GM18907 (cell line): ENCODE data around the gene TGFBR1.

ENCODE experiments used
- ATAC-seq: cut with Tn5 transposase; IDR thresholded peaks from one replicate; pipeline ENCODE4 v1.9.1; 2021; ENCODE audit warnings: mild to moderate bottlenecking, moderate library complexity; ENCODE audit not compliant: unreplicated experiment

Gene TGFBR1

DNA sequence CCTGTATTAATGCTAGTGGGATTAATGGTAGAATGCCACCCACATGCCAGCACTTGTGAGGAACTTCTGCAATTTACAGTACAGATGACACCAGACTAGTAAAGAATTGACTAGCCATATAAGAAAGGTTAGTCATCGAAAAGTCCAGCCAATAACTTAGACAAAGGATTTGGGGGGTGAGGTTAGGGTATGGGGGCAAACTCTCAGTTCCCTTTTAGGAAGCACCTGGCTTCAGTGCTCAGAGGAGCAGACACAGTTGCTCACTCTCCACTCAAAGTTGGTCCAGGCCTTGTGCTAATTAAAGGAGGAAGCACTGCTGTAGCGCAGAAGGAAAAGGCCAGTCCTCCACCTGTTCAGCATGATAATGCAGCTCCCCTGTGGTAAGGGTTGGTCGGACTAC, 25.2 kb downstream of the TGFBR1 start:
- peak; percentile 74 for ATAC-seq

DNA sequence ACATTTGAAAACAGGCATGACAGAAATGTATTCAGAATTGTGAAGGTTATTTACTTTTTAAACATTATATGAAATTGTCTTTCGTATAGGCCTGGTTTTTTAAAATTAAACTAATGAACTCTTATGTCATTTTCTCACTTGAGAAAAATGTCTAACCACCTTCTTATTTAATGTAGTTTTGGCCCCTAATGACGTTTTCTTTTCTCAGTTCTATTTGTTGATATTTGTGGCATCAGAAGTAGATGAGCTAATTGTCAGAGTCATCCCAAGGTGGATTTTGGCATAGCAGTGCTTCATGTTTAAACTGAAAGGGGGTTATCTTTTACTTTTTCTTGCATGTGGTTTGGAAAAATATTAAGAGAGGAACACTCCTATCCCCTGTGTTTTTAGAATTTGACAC, 28.2 kb downstream of the TGFBR1 start:
- no peak for ATAC-seq

DNA sequence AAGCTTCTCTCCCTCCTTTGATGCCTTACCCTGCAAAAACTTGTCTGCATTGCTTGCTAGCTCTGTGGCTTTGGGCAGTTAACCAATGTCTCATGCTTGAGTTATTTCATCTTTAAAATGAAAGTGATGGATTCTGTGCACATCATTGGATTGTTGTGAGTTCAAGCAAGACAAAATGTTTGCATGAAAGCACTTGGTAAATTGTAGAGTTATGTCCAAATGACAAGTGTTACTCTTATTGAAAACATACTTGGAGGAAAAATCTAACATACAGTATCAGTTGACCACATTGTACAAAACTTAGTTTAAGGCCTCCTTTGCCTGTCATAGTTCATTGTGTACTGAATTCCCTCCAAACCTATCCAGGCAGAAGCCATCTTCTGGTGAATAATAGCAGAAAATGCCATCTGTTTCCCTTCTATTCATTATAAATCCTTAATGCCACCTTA, 30.0 kb downstream of the TGFBR1 start:
- no peak for ATAC-seq

DNA sequence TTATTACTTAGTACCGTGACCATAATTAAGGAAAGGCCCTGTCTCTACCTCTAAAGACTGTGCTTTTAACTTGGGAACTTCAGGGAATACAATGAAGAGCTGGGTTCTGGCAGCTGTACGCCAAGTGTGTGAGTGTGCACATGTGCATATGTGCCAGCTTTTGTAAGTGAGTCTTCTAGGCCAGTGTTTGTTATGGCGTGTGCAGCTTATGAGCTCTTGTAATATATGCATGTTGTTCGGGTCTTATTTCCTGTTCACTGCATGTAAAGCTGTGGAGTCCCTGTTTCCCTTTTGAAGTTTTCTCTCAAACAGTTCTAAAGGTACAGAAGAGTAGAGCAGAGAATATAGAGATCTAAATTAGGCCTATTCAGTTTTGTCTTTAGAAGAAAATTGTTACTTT, 30.5 kb downstream of the TGFBR1 start:
- no peak for ATAC-seq

DNA sequence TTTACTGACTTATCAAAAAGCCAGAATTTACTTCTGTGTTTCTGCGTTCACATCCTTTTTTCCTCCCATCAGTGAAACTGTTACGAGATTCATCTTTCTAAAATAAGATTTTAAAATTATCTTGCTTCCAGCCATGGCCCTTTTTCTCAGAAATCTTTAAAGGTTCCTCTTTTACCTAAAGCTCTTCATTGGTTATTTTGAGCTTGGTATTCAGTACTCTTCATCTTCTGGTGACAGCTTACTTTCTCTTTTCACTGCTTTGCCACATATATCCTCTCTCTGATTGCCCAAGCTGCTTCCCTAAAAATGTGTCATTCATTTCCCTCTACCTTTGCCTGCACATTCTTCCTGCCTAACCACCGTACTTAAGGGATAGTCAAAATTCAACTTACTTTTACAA, 32.3 kb downstream of the TGFBR1 start:
- ATAC-seq = no peak

DNA sequence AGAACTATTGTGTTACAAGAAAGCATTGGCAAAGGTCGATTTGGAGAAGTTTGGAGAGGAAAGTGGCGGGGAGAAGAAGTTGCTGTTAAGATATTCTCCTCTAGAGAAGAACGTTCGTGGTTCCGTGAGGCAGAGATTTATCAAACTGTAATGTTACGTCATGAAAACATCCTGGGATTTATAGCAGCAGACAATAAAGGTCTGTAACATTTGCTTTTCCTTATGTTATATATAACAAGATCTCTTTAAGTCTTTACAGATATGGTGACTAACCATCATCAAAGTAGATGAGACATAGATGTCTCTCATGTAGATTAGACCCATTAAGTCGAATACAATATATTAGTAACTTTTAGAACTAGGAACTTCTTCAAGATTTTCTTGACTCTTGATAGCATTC, 33.0 kb downstream of the TGFBR1 start:
- no peak for ATAC-seq

DNA sequence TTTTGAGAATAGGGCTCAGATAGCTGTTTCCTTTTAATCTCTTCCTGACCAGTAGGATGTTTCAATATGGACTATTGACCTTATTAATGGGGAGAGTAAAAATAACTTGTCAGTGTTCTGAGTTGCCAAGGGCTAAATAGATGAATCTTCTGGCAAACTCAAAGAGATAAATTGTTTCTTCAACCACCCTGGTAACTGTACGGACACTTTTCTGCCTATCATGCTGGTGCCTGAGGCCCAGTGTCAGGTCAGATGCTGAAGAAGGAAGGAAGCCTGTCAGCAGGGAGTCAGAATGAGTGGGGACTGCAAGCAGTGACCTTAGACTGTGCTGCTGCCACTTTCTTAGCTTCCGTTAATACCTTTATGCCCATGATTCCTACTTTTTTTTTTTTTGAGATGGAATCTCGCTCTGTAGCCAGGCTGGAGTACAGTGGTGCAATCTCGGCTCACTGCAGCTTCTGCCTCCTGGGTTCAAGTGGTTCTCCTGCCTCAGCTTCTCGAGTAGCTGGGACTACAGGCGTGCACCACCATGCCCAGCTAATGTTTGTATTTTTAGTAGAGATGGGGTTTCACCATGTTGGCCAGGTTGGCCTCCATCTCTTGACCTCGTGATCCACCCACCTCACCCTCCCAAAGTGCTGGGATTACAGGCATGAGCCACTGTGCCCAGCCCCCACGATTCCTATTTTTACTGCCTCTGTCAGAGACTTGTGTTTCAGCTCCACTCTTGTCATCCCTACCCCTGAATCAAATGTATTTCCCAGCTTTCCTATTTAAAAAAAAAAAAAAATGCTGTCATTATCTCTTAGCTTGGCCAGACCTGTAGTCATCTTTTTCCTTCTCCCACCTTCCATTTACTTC, 33.7 kb downstream of the TGFBR1 start:
- no peak for ATAC-seq

DNA sequence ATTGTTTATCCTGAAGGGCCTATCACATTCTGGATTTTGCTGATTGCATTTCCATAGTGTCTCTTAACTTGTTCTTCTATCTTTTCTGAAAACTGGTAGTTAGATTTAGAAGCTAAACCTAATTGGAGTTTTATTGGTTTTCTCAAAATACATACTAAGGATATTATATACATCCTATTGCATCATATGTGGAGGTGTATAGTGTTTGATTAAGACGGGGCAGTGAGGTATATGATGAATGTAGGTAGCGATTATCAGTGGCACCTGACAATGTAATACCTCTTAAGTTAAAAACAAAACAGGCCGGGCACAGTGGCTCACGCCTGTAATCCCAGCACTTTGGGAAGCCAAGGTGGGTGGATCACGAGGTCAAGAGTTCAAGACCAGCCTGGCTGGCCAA, 35.0 kb downstream of the TGFBR1 start:
- ATAC-seq = no peak

DNA sequence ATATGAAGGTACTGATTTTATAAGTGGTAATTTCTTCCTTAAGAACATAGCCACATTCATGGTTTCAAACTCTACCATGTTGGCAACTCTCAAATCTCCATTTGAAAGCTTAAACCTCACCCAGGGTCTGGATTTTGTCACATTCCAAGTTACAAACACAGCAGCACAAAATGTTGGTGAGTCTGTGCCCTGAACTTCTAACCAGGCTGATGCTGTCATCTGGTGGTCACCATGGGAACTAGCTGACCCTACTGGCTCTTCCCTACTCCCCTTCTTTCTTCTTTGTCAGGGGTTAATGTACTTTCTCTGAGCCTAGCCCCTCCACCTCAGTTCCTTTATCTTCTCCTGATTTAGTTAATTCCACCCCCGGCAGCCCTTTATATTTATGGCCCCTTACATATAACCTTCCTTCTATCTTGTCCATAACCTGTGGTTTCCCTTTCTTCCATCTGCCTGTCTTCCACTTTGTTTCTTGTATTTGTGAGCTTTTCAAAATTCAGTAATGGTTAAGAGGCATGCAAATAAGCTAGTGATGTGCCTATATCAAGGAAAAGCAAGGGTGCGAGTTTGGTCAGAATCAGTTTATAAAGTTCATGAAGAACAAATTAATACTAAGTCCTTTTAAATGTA, 35.9 kb downstream of the TGFBR1 start:
- ATAC-seq = peak; percentile 58

DNA sequence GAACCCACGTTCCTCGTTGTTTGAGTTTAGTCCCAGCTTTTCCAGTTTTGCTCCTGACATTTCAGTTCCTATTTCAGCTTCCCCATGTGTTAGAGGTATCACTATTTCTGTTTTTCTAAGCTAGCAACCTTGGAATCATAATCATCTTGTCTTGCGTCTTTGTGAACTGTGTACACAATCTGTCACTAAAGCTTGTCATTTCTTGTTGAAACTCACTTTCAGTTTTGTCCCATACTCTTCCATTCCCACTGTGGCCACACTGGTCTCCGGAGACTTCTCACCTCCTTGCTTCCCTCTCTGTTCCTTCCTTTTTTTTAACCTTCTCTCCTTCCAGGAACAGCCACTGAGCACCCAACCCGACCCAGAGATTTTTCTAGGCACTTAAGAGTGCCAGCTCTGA, 36.9 kb downstream of the TGFBR1 start:
- no peak for ATAC-seq

DNA sequence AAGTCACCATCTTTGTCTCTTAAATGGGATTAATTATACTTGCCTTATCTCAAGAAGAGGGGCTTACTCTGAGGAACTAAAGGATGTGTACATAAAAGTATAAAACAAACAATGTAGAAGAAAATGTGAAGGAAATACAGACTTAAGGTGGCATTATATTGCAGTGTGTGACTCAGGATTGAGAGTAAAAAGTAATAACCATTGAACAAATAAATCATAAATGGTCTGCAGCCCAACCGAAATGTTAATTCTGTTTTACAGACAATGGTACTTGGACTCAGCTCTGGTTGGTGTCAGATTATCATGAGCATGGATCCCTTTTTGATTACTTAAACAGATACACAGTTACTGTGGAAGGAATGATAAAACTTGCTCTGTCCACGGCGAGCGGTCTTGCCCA, 37.4 kb downstream of the TGFBR1 start:
- no peak for ATAC-seq

DNA sequence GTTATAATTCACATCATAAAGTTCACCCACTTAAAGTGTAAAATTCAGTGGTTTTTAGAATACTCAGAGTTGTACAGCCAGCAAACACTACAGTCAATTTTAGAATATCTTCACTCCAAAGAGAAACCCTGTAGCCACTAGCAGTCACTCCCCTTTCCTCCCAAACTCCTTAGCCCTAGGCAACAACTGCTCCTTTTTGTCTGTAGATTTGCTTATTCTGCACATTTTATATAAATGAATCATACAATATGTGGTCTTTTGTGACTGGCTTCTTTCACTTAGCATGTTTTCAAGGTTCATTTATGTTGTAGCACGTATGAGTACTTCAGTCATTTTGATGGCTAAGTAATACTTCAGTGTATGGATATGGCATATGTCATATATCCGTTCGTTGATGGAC, 38.7 kb downstream of the TGFBR1 start:
- no peak for ATAC-seq

DNA sequence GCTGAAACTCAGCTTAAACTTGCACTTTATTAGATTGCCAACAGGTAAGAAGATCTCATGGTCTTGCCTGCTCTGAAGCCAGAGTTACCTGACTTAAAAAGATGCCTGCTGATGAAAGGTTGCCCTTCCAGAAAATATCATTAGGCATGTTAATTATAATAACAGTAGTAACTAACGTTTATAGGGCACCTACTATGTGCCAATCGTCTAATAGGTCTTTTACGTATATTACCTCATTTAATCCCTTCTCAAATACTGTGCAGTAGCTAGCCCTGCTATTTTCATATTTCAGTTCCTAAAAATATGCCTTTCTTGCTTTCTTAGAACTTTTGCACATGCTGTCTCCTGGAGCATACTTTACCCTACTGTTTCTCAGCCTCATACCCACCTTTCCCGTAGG, 40.1 kb downstream of the TGFBR1 start:
- ATAC-seq = no peak

DNA sequence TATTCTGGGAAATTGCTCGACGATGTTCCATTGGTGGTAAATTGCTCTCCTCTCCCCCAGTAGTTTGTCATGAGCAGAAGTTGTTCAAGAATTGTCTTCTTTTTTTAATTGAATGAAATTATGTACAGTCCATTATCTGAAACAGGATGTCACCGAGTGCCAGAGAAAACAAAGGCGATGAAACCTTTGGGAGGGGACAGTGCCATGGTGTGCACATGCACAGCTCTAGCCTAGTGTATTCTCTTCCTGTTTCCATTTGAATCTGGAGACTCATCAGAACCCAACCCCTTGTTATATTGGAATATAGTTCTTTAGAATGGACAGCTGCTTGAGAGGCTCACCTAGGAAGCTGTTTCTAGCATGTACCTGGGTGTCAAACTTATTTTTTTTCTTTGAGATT, 41.7 kb downstream of the TGFBR1 start:
- no peak for ATAC-seq

DNA sequence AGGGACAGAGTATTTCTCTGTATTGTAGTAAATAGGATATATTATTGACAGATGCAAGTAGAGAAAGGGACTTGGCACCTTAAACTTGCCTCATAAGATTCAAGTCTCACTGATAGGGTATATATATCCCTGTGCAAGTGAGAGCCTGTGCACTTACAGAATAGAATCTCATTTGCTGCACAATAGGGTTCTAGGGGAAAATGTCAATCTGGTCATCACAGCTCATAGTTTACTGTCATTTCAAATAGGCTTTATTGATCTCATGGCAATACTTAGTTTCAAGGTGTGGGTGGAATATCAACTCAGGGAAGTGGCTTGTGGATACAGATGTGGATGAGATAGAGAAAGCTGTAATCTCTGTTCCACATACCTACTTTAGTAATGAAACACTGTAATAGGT, 42.3 kb downstream of the TGFBR1 start:
- no peak for ATAC-seq

DNA sequence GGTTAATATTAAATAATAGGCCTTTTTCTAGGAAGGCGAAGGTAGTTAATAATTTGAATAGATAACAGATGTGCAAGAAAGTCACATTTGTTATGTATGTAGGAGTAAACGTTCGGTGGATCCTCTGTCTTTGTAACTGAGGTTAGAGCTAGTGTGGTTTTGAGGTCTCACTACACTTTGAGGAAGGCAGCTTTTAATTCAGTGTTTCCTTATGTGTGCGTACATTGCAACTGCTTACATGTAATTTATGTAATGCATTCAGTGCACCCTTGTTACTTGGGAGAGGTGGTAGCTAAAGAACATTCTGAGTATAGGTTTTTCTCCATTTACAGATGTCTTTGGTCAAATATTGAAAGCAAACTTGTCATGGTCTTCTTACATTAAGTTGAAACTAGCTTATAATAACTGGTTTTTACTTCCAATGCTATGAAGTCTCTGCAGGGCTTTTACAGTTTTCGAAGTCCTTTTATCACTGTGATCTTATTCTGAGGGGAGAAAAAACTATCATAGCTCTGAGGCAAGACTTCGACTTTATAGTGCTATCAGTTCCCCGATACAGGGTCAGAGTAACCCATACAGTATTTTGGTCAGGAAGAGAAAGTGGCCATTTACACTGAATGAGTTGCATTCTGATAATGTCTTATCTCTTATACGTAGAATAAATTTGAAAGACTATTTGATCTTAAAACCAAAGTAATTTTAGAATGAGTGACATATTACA, 45.7 kb downstream of the TGFBR1 start:
- ATAC-seq = no peak

DNA sequence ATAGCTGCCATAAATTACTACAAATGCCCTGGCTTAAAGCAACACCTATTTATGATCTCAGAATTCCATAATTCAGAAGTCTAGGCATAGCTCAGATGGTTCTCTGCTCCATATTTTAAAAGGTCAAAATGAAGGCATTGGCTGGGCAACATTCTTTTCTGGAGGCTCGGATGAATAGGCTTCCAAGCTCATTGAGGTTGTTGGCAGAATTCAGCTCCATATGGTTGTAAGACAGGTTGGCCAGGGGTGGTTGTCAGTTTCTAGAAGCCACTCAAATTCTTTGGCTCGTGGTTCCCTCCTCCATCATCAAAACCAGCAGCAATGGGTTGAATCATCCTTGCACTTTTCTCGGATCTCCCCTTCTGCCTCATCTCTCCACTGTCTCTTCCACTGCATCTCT, 49.4 kb downstream of the TGFBR1 start:
- no peak for ATAC-seq

DNA sequence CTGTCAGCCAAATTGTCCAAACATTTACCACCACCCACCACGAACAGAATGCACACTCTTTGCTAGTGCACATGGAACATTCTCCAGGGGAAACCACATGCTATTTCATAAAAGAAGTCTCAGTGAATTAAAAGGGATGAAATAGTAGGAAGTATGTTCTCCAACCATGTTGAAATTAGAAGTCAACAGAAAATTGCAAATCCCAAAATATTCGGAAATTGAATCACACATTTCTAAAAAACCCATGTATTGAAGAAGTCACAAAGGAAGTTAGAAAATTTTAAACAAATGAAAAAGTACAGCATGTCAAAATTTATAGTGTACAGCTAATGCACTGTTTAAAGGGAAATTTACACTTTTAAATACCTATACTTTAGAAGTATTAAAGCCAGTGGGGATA, 50.8 kb downstream of the TGFBR1 start:
- ATAC-seq = no peak

DNA sequence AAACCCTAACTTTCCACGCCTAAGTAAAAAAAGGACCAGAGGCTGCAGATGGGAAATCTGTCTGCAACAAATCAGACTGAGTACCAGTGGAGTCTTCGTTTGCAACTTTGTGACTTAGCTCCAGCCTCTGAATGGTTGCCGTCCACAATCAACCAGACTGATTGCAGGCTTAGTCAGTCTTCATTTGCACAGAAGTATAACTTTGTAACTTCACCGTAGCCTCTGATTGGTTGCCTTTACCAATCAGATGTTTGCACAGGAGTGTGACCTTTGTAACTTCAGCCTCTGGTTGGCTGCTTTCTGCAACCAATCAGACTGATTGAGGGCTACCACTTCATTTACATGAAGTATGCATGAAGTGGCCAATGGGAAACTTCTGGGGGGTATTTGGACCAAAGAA, 53.7 kb downstream of the TGFBR1 start:
- no peak for ATAC-seq

DNA sequence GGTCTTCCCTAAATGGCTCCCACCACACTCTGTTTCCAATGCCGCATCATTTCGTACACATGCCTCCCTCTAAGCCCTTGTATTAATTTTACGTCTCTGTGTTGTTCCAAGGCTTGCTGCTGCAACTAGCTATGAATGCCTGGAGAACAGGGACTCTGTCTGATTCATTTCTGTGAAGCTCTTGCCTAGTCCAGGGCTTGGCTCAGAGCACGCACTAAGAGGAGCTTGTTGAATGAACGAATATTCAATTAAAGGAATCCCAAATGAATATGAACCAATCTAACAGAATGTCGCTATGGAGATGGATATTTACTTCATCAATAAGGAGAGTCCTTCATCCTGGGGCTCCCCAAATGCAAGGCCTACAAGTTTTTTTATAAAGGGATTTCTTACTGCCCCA, 55.3 kb downstream of the TGFBR1 start:
- ATAC-seq = no peak

DNA sequence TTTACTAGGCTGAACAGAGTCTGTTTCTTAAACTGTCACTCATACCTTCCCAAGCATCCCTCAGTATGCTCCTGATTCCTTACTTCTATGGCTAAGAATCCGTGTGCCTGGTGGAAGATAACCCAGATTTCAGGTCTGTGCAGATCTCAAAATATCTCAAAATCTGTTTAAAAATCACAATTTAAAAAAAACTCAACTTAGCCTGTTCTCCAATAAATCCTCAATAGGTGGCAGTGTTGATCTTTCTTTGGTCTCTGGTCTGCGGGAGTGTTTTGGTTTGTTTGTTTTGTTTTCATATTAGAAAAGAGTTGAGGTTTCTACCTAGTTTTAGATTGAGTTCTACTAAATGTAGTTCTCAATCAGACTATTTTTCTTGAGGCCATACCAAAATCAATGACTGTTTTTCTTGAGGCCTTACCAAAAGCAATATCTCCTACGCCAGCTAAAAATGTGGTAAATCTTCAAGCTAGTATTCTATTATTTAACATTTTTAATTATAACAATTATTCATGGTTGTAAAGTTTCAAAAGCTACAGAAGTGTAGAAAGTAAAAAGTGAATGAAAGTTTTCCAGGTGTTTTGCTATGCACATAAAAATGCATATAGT, 57.9 kb downstream of the TGFBR1 start:
- ATAC-seq = peak; percentile 57

DNA sequence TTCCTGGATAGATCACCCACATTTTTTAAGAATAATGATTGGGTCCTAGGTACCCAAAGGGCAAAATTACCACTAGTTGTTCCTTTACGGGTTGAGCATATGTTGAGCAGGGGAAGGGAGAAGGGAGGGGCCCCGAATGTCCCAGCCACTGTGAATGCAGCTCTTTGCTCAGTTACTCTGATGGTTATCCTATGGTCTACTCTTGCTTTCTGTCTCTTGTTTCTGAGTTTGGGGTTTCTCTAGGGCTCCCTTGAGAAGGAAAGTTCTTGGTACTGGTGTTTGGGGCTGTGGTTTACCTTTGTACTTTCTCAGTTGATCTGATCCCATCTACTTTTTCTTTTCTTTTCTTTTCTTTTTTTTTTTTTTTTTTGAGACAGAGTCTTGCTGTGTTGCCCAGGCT, 61.2 kb downstream of the TGFBR1 start:
- no peak for ATAC-seq
